WTC11 (cell line): ENCODE data around the gene FAM32A. TPM values are rescaled to one million over a fixed set of nuclear protein-coding genes. Genes with fewer than 3 reads are reported as not detected.

Experiments
- ATAC-seq: fragments of 200-7000 bp; cut with Tn5 transposase; 2 replicates; pipeline ENCODE4 v1.10.0; 2021; ENCODE audit warnings: mild to moderate bottlenecking, moderate library complexity
- CTCF ChIA-PET: fragments of 300-600 bp; sonication (Branson Sonifier 250); formaldehyde crosslinking; loops from one replicate; lab custom pipeline; 2021; ENCODE audit warnings: antibody characterized with exemption; lab: Charles Lee
- POLR2A ChIA-PET: fragments of 350-600 bp; sonication (Branson Sonifier 250); formaldehyde crosslinking; loops from one replicate; lab custom pipeline; 2021; ENCODE audit warnings: antibody characterized with exemption; lab: Charles Lee
- DNase-seq: peaks from one replicate; pipeline ENCODE4 v3.0.0; 2021; ENCODE audit warnings: low spot score
- H3K27ac Mint-ChIP-seq: 2 replicates; pipeline ENCODE4 v1.8.0; 2021; ENCODE audit warnings: mixed read lengths
- H3K27me3 Mint-ChIP-seq: 2 replicates; pipeline ENCODE4 v1.8.0; 2021; ENCODE audit warnings: low read depth, mild to moderate bottlenecking, moderate library complexity, mixed read lengths
- H3K36me3 Mint-ChIP-seq: 2 replicates; pipeline ENCODE4 v1.8.0; 2021; ENCODE audit warnings: mixed read lengths
- H3K4me1 Mint-ChIP-seq: 2 replicates; pipeline ENCODE4 v1.8.0; 2022; ENCODE audit warnings: mixed read lengths
- H3K4me3 Mint-ChIP-seq: 2 replicates; pipeline ENCODE4 v1.8.0; 2021; ENCODE audit warnings: mild to moderate bottlenecking, moderate library complexity, mixed read lengths
- H3K9me3 Mint-ChIP-seq: 2 replicates; pipeline ENCODE4 v1.8.0; 2021; ENCODE audit warnings: mixed read lengths
- ELF4 ChIP-seq: sonication (generic); formaldehyde crosslinking; IDR thresholded peaks from 2 replicates; pipeline ENCODE4 v1.8.1; 2022; ENCODE audit warnings: low read depth, mild to moderate bottlenecking, moderate library complexity, missing genetic modification reagents
- EMX1 ChIP-seq: fragments of 250-450 bp; sonication (Bioruptor Pico); IDR thresholded peaks from 2 replicates; pipeline ENCODE4 v1.8.0; 2021; ENCODE audit warnings: mild to moderate bottlenecking
- ETV6 ChIP-seq: sonication (generic); formaldehyde crosslinking; IDR thresholded peaks from 2 replicates; pipeline ENCODE4 v1.8.1; 2022; ENCODE audit warnings: mild to moderate bottlenecking, missing genetic modification reagents
- FOXP1 ChIP-seq: sonication (generic); formaldehyde crosslinking; IDR thresholded peaks from 2 replicates; pipeline ENCODE4 v1.8.0; 2022; ENCODE audit warnings: missing genetic modification reagents, mild to moderate bottlenecking, moderate library complexity, borderline replicate concordance
- GTF2I ChIP-seq: fragments of 250-450 bp; sonication (Bioruptor Pico); conservative IDR thresholded peaks from 2 replicates; pipeline ENCODE4 v1.4.0; 2021; ENCODE audit warnings: mild to moderate bottlenecking
- HMGA2 ChIP-seq: fragments of 250-450 bp; sonication (Bioruptor Pico); IDR thresholded peaks from 2 replicates; pipeline ENCODE4 v1.4.0; 2021; ENCODE audit warnings: mild to moderate bottlenecking, moderate library complexity
- JAZF1 ChIP-seq: fragments of 250-450 bp; sonication (Bioruptor Pico); IDR thresholded peaks from 2 replicates; pipeline ENCODE4 v1.9.0; 2021; ENCODE audit warnings: moderate library complexity, mild to moderate bottlenecking, inconsistent platforms
- KAT7 ChIP-seq: sonication (generic); formaldehyde crosslinking; IDR thresholded peaks from 2 replicates; pipeline ENCODE4 v1.8.1; 2023; ENCODE audit warnings: missing genetic modification reagents, mild to moderate bottlenecking, borderline replicate concordance
- MYBL2 ChIP-seq: sonication (generic); formaldehyde crosslinking; IDR thresholded peaks from 2 replicates; pipeline ENCODE4 v1.8.1; 2023; ENCODE audit warnings: mild to moderate bottlenecking, moderate library complexity, missing genetic modification reagents
- NFATC4 ChIP-seq: fragments of 250-450 bp; sonication (Bioruptor Pico); IDR thresholded peaks from 2 replicates; pipeline ENCODE4 v1.9.0; 2021; ENCODE audit warnings: mild to moderate bottlenecking
- PRRX2 ChIP-seq: fragments of 250-450 bp; sonication (Bioruptor Pico); IDR thresholded peaks from 2 replicates; pipeline ENCODE4 v1.8.0; 2021; ENCODE audit warnings: mild to moderate bottlenecking
- RELA ChIP-seq: sonication (generic); formaldehyde crosslinking; IDR thresholded peaks from 2 replicates; pipeline ENCODE4 v1.8.1; 2022; ENCODE audit warnings: missing genetic modification reagents, mild to moderate bottlenecking, borderline replicate concordance
- TEAD1 ChIP-seq: sonication (generic); formaldehyde crosslinking; IDR thresholded peaks from 2 replicates; pipeline ENCODE4 v1.8.0; 2022; ENCODE audit warnings: mild to moderate bottlenecking, missing genetic modification reagents
- TP53 ChIP-seq: sonication (generic); formaldehyde crosslinking; IDR thresholded peaks from 2 replicates; pipeline ENCODE4 v1.8.1; 2023; ENCODE audit warnings: mild to moderate bottlenecking, missing genetic modification reagents
- ZNF121 ChIP-seq: sonication (generic); formaldehyde crosslinking; IDR thresholded peaks from 2 replicates; pipeline ENCODE4 v1.8.0; 2023; ENCODE audit warnings: missing genetic modification reagents
- ZNF396 ChIP-seq: fragments of 250-450 bp; sonication (Bioruptor Pico); IDR thresholded peaks from 2 replicates; pipeline ENCODE4 v1.8.0; 2021; ENCODE audit warnings: mild to moderate bottlenecking, moderate library complexity, borderline replicate concordance
- total RNA-seq: library from RNA; stranded (reverse); gene quantifications from 3 replicates; pipeline ENCODE4 v1.2.3, GENCODE V29; 2021
- TF ChIP-seq, protein P1 (sequence below): fragments of 200-600 bp; IDR thresholded peaks from 2 replicates; pipeline ENCODE4 v1.8.0; 2022; ENCODE audit warnings: antibody characterized with exemption
- TF ChIP-seq, protein P2 (sequence below): sonication (generic); formaldehyde crosslinking; IDR thresholded peaks from 2 replicates; pipeline ENCODE4 v1.8.1; 2023; ENCODE audit warnings: mild to moderate bottlenecking, missing genetic modification reagents
- TF ChIP-seq, protein P3 (sequence below): sonication (generic); formaldehyde crosslinking; conservative IDR thresholded peaks from 2 replicates; pipeline ENCODE4 v1.8.1; 2022; ENCODE audit warnings: mild to moderate bottlenecking, missing genetic modification reagents
- TF ChIP-seq, protein P4 (sequence below): sonication (generic); formaldehyde crosslinking; IDR thresholded peaks from 2 replicates; pipeline ENCODE4 v1.8.0; 2023; ENCODE audit warnings: missing genetic modification reagents
- TF ChIP-seq, protein P5 (sequence below): sonication (generic); formaldehyde crosslinking; IDR thresholded peaks from 2 replicates; pipeline ENCODE4 v1.8.1; 2022; ENCODE audit warnings: missing genetic modification reagents, borderline replicate concordance
- TF ChIP-seq, protein P6 (sequence below): fragments of 250-450 bp; sonication (Bioruptor Pico); IDR thresholded peaks from 2 replicates; pipeline ENCODE4 v1.9.0; 2021; ENCODE audit warnings: mild to moderate bottlenecking

Gene FAM32A
- total RNA-seq, 1 experiment from 2014 or later, result 62.2 TPM

DNA sequence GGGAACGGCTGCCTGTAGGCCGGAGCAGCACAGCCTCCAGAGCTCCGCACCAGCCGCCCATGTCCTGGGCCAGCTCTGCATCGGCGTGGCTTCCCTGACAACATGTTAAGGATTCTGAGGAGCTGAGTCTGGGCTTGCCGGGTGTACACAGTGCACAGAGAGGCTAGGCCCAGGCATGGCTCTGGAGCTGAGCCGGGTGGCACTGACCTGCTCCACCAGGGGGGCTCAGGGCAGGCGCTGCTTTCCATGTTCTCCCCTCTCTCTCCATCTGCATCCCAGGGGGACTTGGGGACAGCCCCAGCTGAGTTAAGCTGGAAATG, 44.1 kb downstream of the FAM32A start:
- Mint-ChIP-seq H3K4me3 (no peak overlapping the region), H3K9me3 (no peaks in the 10 kb centered on the region)
- TF ChIP-seq, protein P1, sequence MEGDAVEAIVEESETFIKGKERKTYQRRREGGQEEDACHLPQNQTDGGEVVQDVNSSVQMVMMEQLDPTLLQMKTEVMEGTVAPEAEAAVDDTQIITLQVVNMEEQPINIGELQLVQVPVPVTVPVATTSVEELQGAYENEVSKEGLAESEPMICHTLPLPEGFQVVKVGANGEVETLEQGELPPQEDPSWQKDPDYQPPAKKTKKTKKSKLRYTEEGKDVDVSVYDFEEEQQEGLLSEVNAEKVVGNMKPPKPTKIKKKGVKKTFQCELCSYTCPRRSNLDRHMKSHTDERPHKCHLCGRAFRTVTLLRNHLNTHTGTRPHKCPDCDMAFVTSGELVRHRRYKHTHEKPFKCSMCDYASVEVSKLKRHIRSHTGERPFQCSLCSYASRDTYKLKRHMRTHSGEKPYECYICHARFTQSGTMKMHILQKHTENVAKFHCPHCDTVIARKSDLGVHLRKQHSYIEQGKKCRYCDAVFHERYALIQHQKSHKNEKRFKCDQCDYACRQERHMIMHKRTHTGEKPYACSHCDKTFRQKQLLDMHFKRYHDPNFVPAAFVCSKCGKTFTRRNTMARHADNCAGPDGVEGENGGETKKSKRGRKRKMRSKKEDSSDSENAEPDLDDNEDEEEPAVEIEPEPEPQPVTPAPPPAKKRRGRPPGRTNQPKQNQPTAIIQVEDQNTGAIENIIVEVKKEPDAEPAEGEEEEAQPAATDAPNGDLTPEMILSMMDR, result no peak
- TF ChIP-seq, protein P2, sequence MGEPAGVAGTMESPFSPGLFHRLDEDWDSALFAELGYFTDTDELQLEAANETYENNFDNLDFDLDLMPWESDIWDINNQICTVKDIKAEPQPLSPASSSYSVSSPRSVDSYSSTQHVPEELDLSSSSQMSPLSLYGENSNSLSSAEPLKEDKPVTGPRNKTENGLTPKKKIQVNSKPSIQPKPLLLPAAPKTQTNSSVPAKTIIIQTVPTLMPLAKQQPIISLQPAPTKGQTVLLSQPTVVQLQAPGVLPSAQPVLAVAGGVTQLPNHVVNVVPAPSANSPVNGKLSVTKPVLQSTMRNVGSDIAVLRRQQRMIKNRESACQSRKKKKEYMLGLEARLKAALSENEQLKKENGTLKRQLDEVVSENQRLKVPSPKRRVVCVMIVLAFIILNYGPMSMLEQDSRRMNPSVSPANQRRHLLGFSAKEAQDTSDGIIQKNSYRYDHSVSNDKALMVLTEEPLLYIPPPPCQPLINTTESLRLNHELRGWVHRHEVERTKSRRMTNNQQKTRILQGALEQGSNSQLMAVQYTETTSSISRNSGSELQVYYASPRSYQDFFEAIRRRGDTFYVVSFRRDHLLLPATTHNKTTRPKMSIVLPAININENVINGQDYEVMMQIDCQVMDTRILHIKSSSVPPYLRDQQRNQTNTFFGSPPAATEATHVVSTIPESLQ (CRISPR knock-in tag), result no peak
- TF ChIP-seq FOXP1 (no peak), GTF2I (CRISPR knock-in tag) (no peak), ZNF396 (CRISPR knock-in tag) (no peak), TP53 (CRISPR knock-in tag) (no peak), JAZF1 (no peak), NFATC4 (CRISPR knock-in tag) (no peak), ETV6 (CRISPR knock-in tag) (no peak), TEAD1 (no peak), ELF4 (no peak), HMGA2 (CRISPR knock-in tag) (no peak), MYBL2 (no peak), RELA (CRISPR knock-in tag) (no peak), PRRX2 (CRISPR knock-in tag) (no peak), EMX1 (CRISPR knock-in tag) (no peak), ZNF121 (CRISPR knock-in tag) (no peak)
- TF ChIP-seq, protein P3, sequence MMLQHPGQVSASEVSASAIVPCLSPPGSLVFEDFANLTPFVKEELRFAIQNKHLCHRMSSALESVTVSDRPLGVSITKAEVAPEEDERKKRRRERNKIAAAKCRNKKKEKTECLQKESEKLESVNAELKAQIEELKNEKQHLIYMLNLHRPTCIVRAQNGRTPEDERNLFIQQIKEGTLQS (CRISPR knock-in tag), result no peak
- TF ChIP-seq, protein P4, sequence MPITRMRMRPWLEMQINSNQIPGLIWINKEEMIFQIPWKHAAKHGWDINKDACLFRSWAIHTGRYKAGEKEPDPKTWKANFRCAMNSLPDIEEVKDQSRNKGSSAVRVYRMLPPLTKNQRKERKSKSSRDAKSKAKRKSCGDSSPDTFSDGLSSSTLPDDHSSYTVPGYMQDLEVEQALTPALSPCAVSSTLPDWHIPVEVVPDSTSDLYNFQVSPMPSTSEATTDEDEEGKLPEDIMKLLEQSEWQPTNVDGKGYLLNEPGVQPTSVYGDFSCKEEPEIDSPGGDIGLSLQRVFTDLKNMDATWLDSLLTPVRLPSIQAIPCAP (CRISPR knock-in tag), result no peak
- TF ChIP-seq, all 79 proteins: peak for 0
- Mint-ChIP-seq H3K36me3 (peaks cover 2% of the 10 kb centered on the region; the same call in 1 of the 2 replicates), H3K27ac (0 out of 2 replicates have a peak overlapping the region, but pooled peaks have one; percentile 80), H3K27me3 (no peaks in the 10 kb centered on the region; the same call in 1 of the 2 replicates), H3K4me1 (no peaks in the 10 kb centered on the region)
- ATAC-seq, result no peak
- ChIA-PET CTCF (interaction anchor here (1.0 kb wide), 1 partner anchor 18 kb away, joined by 3 read pairs; no protein-coding TSS in a partner anchor), POLR2A (no interaction called here)
- no peak for DNase-seq

DNA sequence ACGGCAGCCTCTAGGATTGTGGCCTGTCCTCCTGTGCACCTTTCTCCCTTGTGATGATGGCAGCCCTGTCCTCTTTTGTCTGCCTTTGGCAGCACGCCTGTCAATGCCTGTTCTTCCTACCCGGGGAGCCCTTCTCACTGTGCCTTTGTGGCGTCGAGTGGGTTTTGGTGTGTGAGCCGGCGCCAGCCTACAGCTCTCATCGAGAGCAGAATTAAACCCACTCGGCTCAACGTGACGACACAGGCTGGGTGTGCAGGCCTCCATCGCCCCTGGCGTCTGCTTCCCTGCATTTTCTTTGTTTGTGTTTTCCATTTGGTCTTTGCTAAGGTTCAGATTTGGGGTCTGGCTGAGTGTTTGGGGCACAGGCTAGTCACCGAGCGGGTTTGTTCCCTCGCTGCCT, 46.9 kb downstream of the FAM32A start:
- no peak for DNase-seq
- Mint-ChIP-seq H3K4me1 (no peaks in the 10 kb centered on the region), H3K27me3 (no peaks in the 10 kb centered on the region; the same call in 1 of the 2 replicates), H3K27ac (peak overlapping the region; percentile 44; the same call in 1 of the 2 replicates), H3K9me3 (no peaks in the 10 kb centered on the region)
- ChIA-PET POLR2A (no interaction called here), CTCF (interaction anchor here (0.6 kb wide), 1 partner anchor 15 kb away, joined by 3 read pairs; no protein-coding TSS in a partner anchor)
- TF ChIP-seq, protein P3 (CRISPR knock-in tag), result no peak
- TF ChIP-seq, protein P5, sequence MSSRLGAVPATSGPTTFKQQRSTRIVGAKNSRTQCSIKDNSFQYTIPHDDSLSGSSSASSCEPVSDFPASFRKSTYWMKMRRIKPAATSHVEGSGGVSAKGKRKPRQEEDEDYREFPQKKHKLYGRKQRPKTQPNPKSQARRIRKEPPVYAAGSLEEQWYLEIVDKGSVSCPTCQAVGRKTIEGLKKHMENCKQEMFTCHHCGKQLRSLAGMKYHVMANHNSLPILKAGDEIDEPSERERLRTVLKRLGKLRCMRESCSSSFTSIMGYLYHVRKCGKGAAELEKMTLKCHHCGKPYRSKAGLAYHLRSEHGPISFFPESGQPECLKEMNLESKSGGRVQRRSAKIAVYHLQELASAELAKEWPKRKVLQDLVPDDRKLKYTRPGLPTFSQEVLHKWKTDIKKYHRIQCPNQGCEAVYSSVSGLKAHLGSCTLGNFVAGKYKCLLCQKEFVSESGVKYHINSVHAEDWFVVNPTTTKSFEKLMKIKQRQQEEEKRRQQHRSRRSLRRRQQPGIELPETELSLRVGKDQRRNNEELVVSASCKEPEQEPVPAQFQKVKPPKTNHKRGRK, result no peak
- TF ChIP-seq KAT7 (CRISPR knock-in tag), result no peak
- TF ChIP-seq, protein P6, sequence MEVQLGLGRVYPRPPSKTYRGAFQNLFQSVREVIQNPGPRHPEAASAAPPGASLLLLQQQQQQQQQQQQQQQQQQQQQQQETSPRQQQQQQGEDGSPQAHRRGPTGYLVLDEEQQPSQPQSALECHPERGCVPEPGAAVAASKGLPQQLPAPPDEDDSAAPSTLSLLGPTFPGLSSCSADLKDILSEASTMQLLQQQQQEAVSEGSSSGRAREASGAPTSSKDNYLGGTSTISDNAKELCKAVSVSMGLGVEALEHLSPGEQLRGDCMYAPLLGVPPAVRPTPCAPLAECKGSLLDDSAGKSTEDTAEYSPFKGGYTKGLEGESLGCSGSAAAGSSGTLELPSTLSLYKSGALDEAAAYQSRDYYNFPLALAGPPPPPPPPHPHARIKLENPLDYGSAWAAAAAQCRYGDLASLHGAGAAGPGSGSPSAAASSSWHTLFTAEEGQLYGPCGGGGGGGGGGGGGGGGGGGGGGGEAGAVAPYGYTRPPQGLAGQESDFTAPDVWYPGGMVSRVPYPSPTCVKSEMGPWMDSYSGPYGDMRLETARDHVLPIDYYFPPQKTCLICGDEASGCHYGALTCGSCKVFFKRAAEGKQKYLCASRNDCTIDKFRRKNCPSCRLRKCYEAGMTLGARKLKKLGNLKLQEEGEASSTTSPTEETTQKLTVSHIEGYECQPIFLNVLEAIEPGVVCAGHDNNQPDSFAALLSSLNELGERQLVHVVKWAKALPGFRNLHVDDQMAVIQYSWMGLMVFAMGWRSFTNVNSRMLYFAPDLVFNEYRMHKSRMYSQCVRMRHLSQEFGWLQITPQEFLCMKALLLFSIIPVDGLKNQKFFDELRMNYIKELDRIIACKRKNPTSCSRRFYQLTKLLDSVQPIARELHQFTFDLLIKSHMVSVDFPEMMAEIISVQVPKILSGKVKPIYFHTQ (CRISPR knock-in tag), result no peak
- TF ChIP-seq, all 79 proteins: peak for 0
- no peak for ATAC-seq
- Mint-ChIP-seq H3K36me3 (peaks cover 5% of the 10 kb centered on the region; the same call in 1 of the 2 replicates), H3K4me3 (no peak overlapping the region)
